ENCODE data around the gene VGLL3.

- TF ChIP-seq CTCF (conservative IDR thresholded peaks at IDR 0.05) (peak; percentile 73), ZFX (IDR thresholded peaks at IDR 0.05) (no peak)
Measured at GRCh38 chr3:87006844-87007439, 16.0 kb upstream of the VGLL3 start.
